ENCODE measurements around the gene FCAMR.
"Not testable (repeated sequence)": the region's sequence is repeated elsewhere in the genome, so short reads cannot be mapped to it uniquely, and the experiment has no call there.

Gene FCAMR

DNA sequence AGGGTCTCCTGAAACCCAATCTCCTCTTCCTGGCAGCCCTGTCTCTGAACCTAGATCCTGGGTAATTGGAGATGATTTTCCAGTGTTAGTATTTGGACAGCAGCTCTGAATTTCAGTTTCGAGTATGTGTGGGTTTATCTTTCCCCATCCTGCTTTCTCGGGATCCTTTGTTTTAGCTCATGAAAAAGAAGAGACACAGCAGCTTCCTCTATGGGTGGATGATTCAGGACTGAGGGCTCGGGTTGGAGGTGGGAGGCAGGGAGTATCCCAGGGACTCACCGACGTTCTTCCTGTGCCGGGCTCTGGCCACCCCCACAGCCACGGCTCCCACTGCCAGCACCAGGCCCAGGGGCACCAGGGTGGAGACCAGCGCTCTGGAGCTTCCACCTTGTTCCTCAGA is 38.1 kb downstream of the FCAMR start:
- DNase-seq (ENCODE audit: low read depth in 2 of 2): no peak

GRCh38 chr1:206931709-206932108 is 38.6 kb downstream of the FCAMR start:
- DNase-seq (ENCODE audit: low read depth in 2 of 2): no peak

DNA sequence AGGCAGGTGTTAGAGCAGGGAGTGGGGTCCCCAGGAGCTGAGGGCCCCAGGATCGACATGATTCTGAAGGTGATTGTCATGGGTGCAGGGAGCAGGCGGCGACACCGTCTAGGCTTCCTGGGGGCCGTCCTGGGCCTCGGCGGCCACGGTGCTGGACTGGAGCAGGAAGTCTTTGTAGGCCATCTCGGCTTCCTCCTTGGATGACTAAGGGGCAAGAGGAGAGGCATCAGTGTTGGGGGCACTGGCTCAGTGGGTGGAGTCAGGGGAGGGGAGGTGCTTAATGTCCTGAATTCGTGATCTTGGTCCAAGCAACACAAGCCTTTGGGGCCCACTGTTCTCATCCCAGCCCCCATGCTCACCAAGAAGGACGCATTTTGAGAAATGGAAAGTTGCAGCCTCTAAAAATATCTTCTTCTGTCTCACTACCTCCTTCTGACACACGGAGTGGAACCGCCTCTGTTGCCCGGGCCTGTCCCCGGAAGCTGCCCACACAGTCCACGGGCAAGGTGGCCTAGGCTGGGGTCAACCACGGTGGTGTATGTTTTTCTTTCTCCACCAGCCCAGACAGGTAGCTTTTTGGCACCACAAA is 40.0 kb downstream of the FCAMR start:
- no peak for DNase-seq (ENCODE audit: low read depth in 2 of 2)

DNA sequence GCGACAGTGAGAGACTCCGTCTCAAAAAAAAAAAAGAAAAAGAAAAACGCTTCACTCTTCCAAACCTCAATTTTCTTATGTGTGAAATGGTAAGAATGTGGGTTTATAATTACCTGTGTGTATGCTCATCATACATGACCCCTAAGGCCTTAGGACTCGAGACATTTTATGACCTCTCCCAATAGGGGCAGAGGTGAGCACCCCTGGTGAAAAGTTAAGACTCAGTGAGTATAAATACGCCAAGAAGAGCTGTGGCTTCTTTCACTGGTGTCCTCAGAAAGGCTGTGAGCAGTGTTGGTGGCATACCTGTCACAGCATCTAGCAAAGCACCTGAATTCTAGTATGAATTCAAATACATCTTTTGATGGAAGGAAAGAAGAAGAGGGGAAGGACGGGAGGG is 40.7 kb downstream of the FCAMR start:
- DNase-seq (ENCODE audit: low read depth in 2 of 2): no peak

- no peak for DNase-seq (ENCODE audit: low read depth in 2 of 2)
These were observed 44.0 kb downstream of the FCAMR start for GRCh38 chr1:206926286-206926685.

DNA sequence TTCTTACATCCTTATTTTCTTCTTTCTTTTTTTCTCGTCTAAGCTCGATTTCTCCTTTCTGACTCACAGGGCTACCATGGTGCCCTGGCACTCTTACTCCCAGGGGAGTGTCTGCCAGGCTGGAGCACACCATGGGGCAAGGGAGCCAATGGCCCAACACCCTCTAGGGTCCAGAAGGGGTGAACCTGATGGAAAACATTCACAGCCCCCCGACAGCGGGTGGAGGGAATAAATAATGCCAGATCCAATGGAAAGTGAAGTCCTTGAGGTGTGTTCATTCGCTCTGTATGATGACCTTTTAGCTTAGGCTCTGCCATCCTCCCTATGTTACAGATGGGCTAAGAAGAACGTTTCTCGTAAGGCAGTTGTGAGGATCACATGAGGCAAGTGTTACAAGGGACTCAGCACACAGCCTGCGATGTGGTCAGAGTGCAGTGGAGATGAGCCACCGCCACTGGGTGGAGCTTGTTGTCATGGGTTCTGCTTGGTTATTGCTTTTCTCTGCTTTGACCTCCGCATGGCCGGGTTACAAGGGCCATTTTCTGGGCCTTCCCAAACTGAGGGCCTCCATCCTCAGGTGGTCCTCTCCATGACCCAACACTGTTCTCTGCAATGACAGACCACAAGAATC is 45.0 kb downstream of the FCAMR start:
- DNase-seq (ENCODE audit: low read depth in 2 of 2): peak in 1 of 2 donors; percentile 46

- DNase-seq (ENCODE audit: low read depth in 2 of 2): no peak
These were observed 45.6 kb downstream of the FCAMR start for GRCh38 chr1:206924592-206925105.

DNA sequence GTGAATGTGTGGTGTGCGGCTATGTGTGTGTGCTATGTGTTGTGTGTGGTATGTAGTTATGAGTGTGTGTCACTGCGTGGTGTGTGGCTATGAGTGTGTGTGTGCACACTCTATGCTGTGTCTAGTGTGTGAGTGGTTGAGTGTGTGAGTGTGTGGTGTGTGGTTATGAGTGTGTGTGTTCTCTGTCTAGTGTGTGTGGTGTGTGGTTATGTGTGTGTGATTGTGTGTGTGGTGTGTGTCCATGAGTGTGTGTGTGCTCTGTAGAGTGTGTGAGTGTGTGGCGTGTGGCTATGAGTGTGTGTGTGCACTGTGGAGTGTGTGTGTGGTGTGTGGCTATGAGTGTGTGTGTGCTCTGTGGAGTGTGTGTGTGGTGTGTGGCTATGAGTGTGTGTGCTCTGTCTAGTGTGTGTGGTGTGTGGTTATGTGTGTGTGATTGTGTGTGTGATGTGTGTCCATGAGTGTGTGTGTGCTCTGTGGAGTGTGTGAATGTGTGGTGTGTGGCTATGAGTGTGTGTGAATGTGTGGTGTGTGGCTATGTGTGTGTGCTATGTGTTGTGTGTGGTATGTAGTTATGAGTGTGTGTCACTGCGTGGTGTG is 46.2 kb downstream of the FCAMR start:
- not testable (repeated sequence) for DNase-seq (ENCODE audit: low read depth in 2 of 2)

GRCh38 chr1:206923009-206923960 is 47.0 kb downstream of the FCAMR start:
- peak; percentile 43 to 48 for DNase-seq (ENCODE audit: low read depth in 2 of 2)

- DNase-seq (ENCODE audit: low read depth in 2 of 2): no peak
These were observed 47.7 kb downstream of the FCAMR start for GRCh38 chr1:206922524-206922923.

DNA sequence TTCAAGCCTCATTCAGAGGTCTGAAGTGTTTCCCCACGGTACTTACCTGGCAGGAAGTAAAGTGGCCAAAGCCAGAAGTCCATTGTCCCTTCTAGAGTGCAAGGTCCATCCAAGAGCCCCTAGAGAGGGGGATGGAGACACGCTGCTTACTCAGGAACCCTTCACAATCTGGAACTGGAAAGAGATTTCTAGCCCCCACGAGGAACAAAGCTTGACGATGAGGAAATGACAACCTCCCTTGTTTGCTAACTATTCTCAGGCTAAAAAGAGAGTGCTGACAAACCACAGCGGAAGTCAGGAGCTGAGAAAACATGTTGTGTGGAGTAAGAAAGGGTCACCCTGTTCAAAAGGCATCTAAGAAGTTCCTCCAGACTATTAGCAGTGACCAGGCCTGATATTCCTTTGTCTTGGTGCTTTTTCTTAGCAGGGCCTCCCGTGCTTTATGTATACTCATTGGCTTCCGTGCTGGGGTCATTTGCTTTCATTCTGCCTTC is 48.4 kb downstream of the FCAMR start, which contains the start of gene FCMR:
Gene FCMR, minus strand, starts transcription at position 170 of the 494 bp plus-strand sequence. Its CDS starts 87 bp downstream, at position 83.
- DNase-seq (ENCODE audit: low read depth in 2 of 2): no peak

- no peak for DNase-seq (ENCODE audit: low read depth in 2 of 2)
These were observed 52.2 kb downstream of the FCAMR start for GRCh38 chr1:206918076-206918475.

- DNase-seq (ENCODE audit: low read depth in 2 of 2): no peak
These were observed 54.1 kb downstream of the FCAMR start for GRCh38 chr1:206916000-206916709.

DNA sequence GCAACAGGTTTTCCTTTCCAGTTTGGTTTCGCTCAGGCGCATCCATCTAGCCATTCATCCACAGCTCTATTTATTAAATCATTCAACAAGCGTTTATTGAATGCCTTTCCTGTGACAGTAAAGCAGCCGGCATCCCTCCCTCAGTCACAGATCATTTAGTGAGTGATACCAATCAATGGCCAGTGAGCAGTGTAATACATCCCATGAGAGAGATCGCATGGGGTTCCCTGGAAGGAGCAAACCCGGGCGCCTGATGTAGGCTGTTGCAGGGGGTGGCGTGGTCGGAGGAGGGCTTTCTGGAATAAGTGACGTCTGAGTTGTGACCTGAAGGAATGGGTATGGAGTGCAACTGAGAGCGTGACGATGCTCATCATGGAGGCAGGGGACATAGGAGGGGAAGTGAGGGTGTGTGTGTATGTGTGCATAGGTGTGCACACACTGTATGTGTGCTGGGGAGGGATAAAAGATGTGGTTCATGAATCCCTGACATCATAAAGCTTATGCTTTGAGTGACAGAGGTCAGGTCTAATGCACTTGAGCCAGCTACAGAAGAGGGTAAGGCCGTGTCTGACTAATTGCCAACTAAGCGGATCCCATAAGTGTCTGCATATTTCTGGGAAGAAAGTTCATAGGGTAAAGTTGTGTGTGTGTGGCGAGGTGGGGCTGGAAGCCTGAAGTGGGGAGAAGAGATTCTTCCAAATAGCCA is 55.1 kb downstream of the FCAMR start:
- DNase-seq (ENCODE audit: low read depth in 2 of 2): no peak

DNA sequence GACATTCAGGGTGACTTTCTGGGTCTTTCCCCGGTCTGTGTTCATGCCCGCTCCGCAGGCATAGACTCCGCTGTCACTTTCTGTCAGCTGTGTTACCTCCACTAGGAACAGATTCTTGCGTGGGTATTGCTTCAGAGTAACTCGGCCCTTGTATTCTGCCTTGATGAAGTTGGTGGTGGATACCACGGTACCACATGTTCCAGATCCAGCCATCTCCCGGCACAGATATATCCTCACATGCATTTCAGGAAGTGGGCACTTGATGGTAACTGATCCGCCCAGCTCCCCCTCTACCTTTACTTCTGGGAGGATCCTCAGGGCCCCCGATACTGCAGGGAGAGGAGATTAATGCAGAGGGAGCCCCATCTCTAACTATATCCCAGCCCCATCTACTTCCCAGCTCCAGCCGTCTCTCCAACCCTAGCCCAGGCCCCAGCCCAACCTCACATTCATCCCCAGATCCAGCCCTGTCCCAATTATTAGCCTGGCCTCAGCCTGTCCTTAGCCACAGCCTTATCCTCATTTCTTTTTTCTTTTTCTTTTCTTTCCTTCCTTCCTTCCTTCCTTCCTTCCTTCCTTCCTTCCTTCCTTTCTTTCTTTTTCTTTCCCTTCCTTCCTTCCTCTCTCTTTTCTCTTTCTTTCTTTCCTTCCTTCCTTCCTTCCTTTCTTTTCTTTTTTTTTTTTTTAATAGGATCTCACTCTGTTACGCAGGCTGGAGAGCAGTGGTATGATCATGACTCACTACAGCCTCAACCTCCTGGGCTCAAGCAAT is 56.3 kb downstream of the FCAMR start:
- DNase-seq (ENCODE audit: low read depth in 2 of 2): no peak

GRCh38 chr1:206912445-206913095 is 57.7 kb downstream of the FCAMR start:
- no peak for DNase-seq (ENCODE audit: low read depth in 2 of 2)

GRCh38 chr1:206911064-206911663 is 59.1 kb downstream of the FCAMR start:
- DNase-seq (ENCODE audit: low read depth in 2 of 2): no peak

DNA sequence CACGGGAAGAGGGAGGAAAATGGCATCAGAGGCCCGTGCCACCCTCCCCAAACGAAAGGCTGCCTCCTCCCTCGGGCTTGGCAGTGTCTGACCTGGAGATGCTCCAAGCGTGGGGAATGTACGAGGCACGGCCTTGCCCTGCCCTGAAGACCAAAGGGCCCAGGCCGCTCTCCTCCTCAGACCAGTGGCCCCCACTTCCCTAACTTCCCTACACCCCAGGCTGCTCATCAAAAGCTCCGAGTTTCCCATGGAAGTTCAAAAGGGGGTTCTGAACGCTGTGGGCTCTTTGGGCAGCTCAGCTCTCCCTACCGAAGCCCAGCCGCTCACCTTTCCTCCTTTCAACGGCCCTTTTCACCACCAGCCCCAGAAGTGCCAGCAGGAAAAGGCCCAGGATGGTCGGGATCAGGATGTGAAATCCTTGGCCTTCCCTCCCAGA is 60.4 kb downstream of the FCAMR start:
- DNase-seq (ENCODE audit: low read depth in 2 of 2): no peak

All from stimulated activated CD8-positive, alpha-beta memory T cell treated with anti-CD3 and anti-CD28 coated beads, Interleukin-2, amount 100 ng/mL, for 1 hour (primary cell).